H1 (cell line): ENCODE measurements around the gene SAMD15.

ENCODE experiments used
- EGR1 ChIP-seq: IDR thresholded peaks from 2 replicates; pipeline ENCODE4 v1.6.1; 2011; ENCODE audit warnings: low read depth, low read length, borderline replicate concordance
- KDM1A ChIP-seq: fragments of 200-600, 300-600 bp; sonication (generic); IDR thresholded peaks from 2 replicates; pipeline ENCODE4 v1.7.1; 2016; ENCODE audit warnings: mild to moderate bottlenecking, low read length, borderline replicate concordance
- MAFK ChIP-seq: IDR thresholded peaks from 2 replicates; pipeline ENCODE4 v1.6.1; 2012; ENCODE audit warnings: low read depth, mild to moderate bottlenecking, improper control_type of control experiment, low read length

GRCh38 chr14:77355811-77356210 lies 21.4 kb upstream of the SAMD15 start:
- TF ChIP-seq MAFK (no peak), KDM1A (no peak), EGR1 (no peak)
